Right lobe of liver (tissue), 6 donors: ENCODE data around the gene HMGB1. TPM values are rescaled to one million over a fixed set of nuclear protein-coding genes. Genes with fewer than 3 reads are reported as not detected.

Experiments
- ATAC-seq, 4 donors: fragments of 200-7000 bp; cut with Tn5 transposase; one replicate each; pipeline ENCODE4 v1.9.1; 2020; ENCODE audit warnings: mild to moderate bottlenecking in 4 of 4, moderate library complexity in 4 of 4
- DNase-seq, 3 donors: peaks; one replicate each; pipeline ENCODE4 v3.0.0-alpha.2; 2020
- H3K27ac ChIP-seq, 3 donors: fragments of 200-600 bp; one replicate each; pipeline ENCODE4 v1.8.0; 2022
- H3K27me3 ChIP-seq, 2 donors: fragments of 200-600 bp; one replicate each; pipeline ENCODE4 v1.8.0; 2022
- H3K36me3 ChIP-seq, 4 donors: fragments of 200-600 bp; sonication (generic) in 1 of 4; one replicate each; pipeline versions ENCODE4 v1.5.1 to v1.8.0; 2017 to 2022; ENCODE audit warnings: control low read depth in 1 of 4
- H3K4me1 ChIP-seq, 4 donors: fragments of 200-600 bp; sonication (generic) in 1 of 4; one replicate each; pipeline versions ENCODE4 v1.5.1 to v1.8.0; 2017 to 2022; ENCODE audit warnings: control low read depth in 1 of 4
- H3K4me3 ChIP-seq, 3 donors: fragments of 200-600 bp; one replicate each; pipeline ENCODE4 v1.8.0; 2022
- H3K9me3 ChIP-seq, 4 donors: fragments of 200-600 bp; sonication (generic) in 1 of 4; one replicate each; pipeline versions ENCODE4 v1.5.1 to v1.8.0; 2017 to 2022; ENCODE audit warnings: control low read depth in 1 of 4
- CTCF ChIP-seq, 4 donors: fragments of 200-600 bp in 3 of 4; fragments of 450-650 bp in 1 of 4; IDR thresholded peaks; one replicate each; pipeline versions ENCODE4 v1.5.1 to v1.8.0; 2016 to 2022; ENCODE audit warnings: antibody characterized with exemption in 4 of 4, mild to moderate bottlenecking in 2 of 4
- POLR2A ChIP-seq: fragments of 450-650 bp; IDR thresholded peaks from one replicate; pipeline ENCODE4 v1.6.1; 2017; ENCODE audit warnings: antibody characterized with exemption, mild to moderate bottlenecking
- WGBS: methylation state at CpG from one replicate; pipeline ENCODE4 v1.1.6; 2018; ENCODE audit warnings: low coverage, low lambda C conversion rate; ENCODE audit not compliant: insufficient coverage; ENCODE audit errors: missing lambda C conversion rate; 5-methylcytosine and 5-hydroxymethylcytosine counted together
- intact Hi-C, 2 donors: fragments of 100-400 bp; cut with DNase I; formaldehyde crosslinking; loops; one replicate each; pipeline versions ENCODE4 v1.11.2 to v1.14.1; 2022
- total RNA-seq, 6 experiments: library from RNA; depleted of rRNA in 2 of 6; stranded (reverse); fragments of >200 nt in 2 of 6; fragmentation: NEBNext Ultra II Directional in 3 of 6; extraction: Animal tissue kit (Norgen Biotek cat#: 25700) in 3 of 6; gene quantifications; one replicate each; pipeline versions ENCODE4 v1.1.0 to v1.2.4, GENCODE V29; 2016 to 2023
- donor health status: DM: no; HTN: yes; CAD: no.
- donor health status: DM: no; HTN: no; CAD: no.
- donor health status: DM: no; HTN: no; CAD: no.
- donor health status: DM: no; HTN: yes; CAD: no.
- donor health status: DM: no; HTN: yes; CAD: no.

The HMGB1 gene
- total RNA-seq, 6 experiments from 2014 or later = 80.6 to 167 (median 107) TPM

DNA sequence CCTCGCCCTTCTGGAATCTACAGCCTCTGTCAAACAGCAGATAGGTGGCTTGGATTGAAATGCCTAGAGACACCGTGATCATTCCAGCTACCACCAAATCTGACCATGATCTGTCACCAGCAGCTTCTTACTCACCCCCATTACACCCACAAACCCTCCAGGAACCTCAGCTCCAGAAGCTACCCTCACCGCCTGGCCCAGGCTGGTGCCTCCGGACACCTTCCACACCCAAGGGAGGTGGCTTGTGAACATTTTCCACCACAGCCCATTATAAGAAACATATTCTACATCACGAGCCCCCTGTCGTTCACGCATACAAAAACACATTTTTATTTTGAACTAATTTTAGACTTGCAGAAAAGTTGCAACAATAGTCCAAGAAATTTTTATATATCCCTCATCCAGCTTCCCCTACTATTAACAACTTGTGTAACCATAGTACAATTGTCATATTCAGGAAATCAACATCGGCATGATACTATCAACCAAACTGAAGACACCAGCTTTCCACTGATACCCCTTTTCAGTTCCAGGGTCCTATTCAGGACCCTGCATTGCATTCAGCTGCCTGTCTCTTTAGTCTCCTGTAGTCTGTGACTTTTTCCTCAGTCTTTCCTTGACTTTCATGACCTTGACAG is 58.8 kb downstream of the HMGB1 start:
- intact Hi-C loops = no loop called here
- H3K27ac ChIP-seq = peak overlapping the region in 2 of 3 donors; percentile 75 to 77
- ATAC-seq = no peak
- DNase-seq = no peak
- no peaks in the 10 kb centered on the region for H3K27me3 ChIP-seq
- no peaks in the 10 kb centered on the region for H3K9me3 ChIP-seq
- peaks cover 0 to 29% (median 12%) of the 10 kb centered on the region in 4 donors for H3K4me1 ChIP-seq
- no peak for TF ChIP-seq CTCF (IDR thresholded peaks at IDR 0.05)
- TF ChIP-seq POLR2A = no peak
- no peaks in the 10 kb centered on the region for H3K36me3 ChIP-seq
- 92% methylated on average over 7 of the region's 8 CpGs for WGBS
- no peak overlapping the region for H3K4me3 ChIP-seq

Other genes with a start within 250 kb of the HMGB1 start
- 1 to 10 TPM; 6.3 to 10.0 (median 9.3) TPM for gene KATNAL1, start 158.4 kb downstream of the HMGB1 start, total RNA-seq
- not detected for gene UBE2L5, start 43.4 kb downstream of the HMGB1 start, total RNA-seq
- gene USPL1, start 152.0 kb upstream of the HMGB1 start, total RNA-seq = 10 to 100 TPM in 1 of 6 experiments, 1 to 10 TPM in 5; 5.6 to 11.2 (median 8.4) TPM